Subcutaneous adipose tissue (tissue), 4 donors: ENCODE results near the gene RMRP. TPM values are rescaled to one million over a fixed set of nuclear protein-coding genes. Genes with fewer than 3 reads are reported as not detected.

ENCODE experiments used
- CTCF ChIP-seq: fragments of 450-650 bp; IDR thresholded peaks from one replicate; pipeline ENCODE4 v1.5.1; 2016; ENCODE audit warnings: low read depth, mild to moderate bottlenecking, control low read depth, antibody characterized with exemption, moderate library complexity
- total RNA-seq, 4 donors: library from RNA; depleted of rRNA; stranded (reverse); fragments of >200 nt; gene quantifications; one replicate each; pipeline ENCODE4 v1.1.0, GENCODE V29; 2016

Gene RMRP
- total RNA-seq, 4 donors from 2014 or later, result 5,303 to 20,573 (median 11,936) TPM

GRCh38 chr9:35700031-35700430 lies 42.2 kb upstream of the RMRP start:
- no peak for TF ChIP-seq CTCF

- TF ChIP-seq CTCF, result no peak
These were observed 40.4 kb upstream of the RMRP start for GRCh38 chr9:35698231-35698630.

GRCh38 chr9:35697486-35697885 lies 39.7 kb upstream of the RMRP start:
- no peak for TF ChIP-seq CTCF

- TF ChIP-seq CTCF, result no peak
These were observed 38.8 kb upstream of the RMRP start for GRCh38 chr9:35696520-35697215.

- TF ChIP-seq CTCF, result no peak
These were observed 38.2 kb upstream of the RMRP start for GRCh38 chr9:35695943-35696401.

- no peak for TF ChIP-seq CTCF
These were observed 34.0 kb upstream of the RMRP start for GRCh38 chr9:35691757-35692301.

- TF ChIP-seq CTCF, result no peak
These were observed 33.5 kb upstream of the RMRP start for GRCh38 chr9:35691334-35691650.
